HUDEP-2 (cell line): ENCODE measurements around the gene FBLN1.
A peak's percentile ranks its signal among the peaks of the same experiment; 100 is the strongest.
"Not testable (repeated sequence)": the region's sequence is repeated elsewhere in the genome, so short reads cannot be mapped to it uniquely, and the experiment has no call there.

Source experiments
- DNase-seq, 76 experiments: peaks; one replicate each; lab custom pipeline; 2025; ENCODE audit not compliant: unreplicated experiment in 76 of 76; lab: John Stamatoyannopoulos, UW

FBLN1 gene

DNA sequence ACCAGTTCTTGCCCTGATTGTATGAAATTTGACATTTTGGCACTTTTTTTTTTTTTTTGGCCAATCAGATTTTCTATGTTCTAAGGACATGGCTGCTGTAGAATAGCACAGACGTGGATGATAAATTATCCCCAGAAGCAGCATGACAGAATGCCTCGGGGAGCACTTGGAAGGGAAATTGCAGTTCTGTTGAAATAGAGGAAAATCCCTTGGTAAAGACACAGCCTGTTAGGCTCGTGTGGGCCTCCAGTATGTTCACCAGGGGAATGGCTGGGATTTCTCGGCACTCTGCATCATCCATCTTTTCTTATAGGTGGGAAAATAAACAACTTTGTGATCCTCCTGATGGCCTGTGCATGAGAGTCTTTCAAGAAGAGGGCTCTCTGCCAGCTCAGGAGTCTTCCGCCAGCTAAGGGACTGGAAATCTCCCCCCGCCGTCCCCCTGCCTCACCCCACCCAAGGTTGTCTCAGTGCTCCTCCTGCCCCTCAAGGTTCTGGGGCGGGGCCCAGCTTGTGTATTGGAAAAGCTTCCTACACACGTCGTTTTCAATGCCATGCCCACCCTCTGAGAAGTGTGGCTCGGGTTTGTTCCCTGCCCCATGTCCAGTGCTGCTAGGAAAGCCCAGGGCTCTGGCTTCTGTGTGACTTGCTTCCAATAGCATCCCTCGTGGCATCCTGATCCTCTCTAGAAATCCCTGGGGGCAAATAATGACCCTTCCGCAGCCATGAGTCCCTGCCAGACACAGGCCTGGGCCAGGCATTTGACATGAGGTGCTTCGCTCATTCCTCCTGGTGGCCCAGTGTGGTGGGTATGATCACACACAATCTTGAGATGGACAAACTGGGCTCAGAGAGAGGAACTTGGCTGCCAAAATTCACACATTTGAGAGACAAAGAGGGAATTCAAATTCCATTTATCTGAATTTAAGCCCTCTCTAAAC, 98.4 kb downstream of the FBLN1 start:
- DNase-seq = no peak

DNA sequence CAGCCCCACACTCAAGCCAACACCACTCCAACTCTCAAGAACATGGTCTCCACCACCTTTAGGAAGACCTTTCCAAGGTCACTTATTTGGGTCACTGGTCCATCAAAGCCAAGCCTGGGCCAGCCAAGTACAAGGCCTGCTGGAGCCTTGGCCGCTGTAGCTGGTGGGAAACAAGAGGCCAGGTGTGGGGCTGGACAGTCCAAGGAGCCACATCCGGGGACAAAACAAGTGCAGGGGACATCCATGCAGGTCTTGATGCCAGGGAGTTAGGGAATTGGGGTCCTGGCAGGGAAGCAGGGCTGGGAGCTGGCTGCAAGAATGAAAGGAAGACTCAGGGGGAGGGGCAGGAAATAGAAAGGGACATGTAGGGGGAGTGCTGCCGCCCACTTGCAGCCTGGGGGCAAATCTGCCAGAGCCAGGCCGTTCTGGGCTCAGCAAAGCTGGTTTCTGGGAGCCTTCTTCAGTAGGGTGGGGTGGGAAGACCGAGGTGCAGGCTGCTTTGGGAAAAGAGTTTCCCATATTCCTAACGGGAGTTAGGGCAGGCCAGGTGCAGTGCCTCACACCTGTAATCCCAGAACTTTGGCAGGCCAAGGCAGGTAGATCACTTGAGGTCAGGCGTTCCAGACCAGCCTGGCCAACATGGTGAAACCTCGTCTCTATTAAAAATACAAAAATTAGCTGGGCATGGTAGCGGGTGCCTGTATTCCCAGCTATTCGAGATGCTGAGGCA, 99.5 kb downstream of the FBLN1 start:
- no peak for DNase-seq

DNA sequence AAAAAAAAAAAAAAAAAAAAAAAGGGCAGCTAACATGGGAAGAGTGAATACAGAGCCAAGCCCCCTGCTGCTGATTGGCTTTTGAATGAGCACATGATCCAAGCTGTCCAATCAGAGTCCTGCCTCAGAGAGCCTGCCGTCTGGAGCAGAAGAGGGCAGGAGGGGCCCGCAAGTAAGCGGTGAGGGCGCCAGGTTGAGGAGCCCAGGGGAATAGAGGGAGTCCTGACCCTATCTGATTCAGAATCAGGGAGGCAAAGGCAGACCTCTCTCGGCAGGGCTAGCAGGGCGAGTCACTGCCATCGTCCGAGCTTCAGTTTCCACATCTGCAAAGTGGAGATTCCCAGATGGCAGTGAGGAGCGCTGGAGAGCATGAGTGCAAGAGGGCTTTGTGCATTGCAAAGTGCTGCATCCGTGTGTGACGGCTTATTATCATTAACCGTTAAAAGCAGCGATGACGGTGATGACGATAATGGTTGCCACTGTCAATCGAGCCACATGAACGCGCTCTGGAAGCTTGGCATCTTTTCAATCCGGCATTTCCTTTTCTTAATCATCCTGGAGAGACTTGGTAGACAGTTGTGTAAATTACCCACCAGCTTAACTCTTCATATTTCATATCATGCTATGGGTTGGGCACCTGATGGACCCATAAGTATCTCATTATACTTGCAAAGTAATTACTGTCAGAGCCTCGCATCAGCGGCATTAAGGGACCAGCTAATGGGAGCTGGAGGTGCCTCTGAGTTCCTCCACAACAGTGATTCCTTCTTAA, 100.3 kb downstream of the FBLN1 start:
- DNase-seq = peak in 1 of 76 experiments; percentile 5

DNA sequence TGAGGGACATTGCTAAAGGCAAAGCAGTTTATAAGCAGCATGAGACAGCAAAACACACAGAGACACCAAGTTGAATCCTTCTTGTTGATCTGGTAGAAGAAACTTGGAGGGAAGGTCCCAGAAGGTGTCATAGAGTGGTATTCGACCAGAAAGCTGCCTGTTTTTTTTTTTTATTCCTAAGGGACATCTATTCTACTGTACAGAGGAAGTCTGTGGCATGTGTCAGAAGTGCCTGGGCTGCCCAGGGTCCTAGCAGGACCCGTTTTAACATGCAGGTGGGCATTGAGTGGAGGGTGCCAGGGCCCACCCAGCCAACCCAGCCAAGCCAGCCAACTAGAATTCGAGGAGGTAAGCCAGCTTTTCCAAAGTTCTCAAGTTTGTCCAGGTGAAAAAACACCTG, 100.9 kb downstream of the FBLN1 start:
- no peak for DNase-seq

DNA sequence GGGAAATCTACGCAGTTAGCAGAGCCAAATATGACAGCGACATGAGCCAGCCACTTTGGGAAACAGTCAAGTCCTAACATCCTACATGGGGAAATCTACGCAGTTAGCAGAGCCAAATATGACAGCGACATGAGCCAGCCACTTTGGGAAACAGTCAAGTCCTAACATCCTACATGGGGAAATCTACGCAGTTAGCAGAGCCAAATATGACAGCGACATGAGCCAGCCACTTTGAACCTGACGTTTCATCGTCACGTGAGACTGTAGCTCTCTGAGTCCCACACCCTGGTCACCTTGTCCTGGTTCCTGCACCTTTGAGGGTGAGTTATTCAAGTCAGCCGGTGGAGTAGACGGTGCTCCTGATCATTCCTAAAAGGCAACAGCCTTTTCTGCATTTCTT, 105.4 kb downstream of the FBLN1 start:
- not testable (repeated sequence) for DNase-seq

DNA sequence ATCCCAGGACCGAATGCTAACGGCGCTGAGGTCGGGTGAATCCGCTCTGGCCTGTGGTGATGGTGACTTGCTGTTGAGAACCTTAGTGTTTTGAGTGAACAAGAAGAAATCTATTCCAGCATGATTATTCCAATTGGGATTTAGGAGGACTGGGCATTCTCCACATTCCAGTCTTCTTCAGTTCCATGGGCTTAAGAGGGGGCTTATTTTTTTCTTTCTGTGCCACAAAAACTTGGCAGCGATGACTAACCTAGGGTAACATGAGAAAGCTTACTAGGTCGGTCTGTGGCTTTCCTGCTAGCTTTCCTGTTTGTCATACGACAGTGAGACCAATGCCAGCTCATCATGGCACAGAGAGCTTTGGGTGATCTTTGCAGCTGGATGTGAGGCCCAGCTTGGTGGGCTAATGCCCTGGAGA, 106.1 kb downstream of the FBLN1 start:
- DNase-seq = no peak

DNA sequence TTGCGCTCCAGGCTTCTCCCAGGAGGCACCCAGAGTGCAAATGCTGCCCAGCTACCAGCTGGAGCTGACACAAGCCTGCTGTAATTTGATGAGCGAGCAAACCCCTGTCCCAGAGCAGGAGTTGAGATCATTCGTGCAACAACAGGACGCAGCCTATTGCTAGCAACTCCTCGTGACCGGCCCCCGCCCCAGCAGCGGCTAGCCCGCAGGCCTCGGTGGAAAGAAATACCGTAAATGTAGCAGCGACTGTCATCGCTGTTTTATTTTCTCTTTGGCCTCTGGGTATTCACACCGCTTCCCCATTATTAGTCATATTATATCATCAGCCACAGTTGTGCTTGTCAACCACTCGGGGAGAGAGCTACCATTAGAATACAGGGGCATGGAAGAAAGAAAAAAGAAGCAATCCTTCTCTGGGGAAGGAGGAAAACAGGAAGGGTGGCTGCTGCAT, 109.8 kb downstream of the FBLN1 start:
- no peak for DNase-seq

DNA sequence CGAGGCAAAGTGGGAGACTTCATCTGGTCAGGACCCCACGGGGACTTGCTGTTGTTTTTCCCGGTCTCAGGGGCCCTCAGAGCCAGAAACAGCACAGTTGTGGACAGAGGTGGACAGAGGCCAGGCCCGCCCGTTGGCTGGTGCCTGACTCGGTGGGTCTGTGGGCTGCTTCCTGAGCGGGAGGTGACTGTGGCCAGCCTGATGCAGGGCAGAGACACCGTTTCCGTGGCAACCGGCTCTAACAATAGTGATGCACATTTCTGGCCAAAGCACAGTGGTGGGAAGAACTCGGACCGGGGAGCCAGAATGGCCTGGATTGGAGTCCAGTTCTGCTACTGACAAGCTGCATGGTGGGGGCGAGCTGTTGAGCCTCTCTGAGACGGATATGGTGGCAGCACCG, 110.3 kb downstream of the FBLN1 start:
- DNase-seq = no peak

DNA sequence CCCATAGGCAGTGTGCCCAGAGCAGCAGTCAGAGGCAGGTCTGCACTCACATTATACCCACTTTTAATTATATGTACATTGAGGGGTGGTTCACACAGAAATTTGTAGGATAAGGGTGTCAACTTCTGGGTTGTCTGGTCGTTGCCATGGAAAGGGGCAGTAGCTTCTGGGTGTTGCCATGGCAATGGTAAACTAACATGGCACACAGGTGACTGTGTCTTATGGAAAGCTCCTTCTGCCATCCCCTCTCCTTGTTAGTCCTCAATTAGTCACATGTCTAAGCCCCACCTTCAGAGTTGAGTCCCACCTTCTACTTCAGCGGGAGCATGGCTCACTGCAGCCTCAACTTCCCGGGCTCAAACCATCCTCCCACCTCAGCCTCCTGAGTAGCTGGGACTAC, 112.7 kb downstream of the FBLN1 start:
- no peak for DNase-seq

DNA sequence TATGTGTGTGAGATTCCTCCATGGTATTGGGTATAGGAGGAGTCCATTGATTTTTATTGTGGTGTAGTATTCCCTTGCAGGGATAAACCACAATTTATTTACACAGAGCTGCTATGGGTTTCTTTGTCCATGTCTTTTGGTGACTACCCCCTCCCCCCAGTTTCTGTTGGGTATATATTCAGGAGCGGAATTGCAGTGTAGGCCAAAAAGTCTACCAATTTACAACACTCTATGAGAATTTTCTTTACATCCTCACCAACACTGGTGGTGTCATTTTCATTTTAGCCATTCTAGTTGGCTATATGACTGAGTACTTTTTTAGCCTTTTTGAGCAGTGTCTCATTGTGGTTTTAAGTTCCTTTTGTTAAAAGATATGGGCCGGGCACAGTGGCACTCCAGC, 113.7 kb downstream of the FBLN1 start:
- no peak for DNase-seq

DNA sequence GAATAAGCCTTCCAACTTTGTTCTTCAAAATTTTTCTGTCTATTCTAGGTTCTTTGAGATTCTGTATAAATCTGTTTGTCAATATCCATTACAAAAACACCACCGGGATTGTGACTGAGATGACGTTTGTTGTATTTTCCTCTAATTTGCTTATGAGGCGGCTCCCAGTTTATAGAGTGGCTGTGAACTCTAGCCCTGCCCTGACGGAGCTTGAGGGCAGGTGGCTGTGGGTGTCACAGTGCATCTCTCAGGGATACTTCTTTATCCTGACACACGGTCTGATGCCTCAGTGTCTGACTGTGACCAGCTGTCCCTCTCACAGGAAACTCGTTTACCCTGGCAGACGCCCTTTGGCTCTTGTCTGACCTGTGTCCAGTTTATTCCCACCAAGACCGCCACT, 115.3 kb downstream of the FBLN1 start:
- DNase-seq = no peak

DNA sequence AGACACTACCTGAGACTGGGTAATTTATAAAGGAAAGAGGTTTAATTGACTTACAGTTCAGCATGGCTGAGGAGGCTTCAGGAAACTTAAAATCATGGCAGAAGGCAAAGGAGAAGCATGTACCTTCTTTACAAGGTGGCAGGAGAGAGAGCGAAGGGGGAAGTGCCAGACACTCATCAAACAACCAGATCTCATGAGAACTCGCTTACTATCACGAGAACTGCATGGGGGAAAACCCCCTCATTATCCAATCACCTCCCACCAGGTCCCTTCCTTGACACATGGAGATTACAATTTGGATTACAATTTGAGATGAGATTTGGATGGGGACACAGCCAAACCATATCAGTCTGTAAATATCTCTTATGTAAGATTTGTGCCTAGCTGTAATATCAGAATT, 118.0 kb downstream of the FBLN1 start:
- DNase-seq = no peak

DNA sequence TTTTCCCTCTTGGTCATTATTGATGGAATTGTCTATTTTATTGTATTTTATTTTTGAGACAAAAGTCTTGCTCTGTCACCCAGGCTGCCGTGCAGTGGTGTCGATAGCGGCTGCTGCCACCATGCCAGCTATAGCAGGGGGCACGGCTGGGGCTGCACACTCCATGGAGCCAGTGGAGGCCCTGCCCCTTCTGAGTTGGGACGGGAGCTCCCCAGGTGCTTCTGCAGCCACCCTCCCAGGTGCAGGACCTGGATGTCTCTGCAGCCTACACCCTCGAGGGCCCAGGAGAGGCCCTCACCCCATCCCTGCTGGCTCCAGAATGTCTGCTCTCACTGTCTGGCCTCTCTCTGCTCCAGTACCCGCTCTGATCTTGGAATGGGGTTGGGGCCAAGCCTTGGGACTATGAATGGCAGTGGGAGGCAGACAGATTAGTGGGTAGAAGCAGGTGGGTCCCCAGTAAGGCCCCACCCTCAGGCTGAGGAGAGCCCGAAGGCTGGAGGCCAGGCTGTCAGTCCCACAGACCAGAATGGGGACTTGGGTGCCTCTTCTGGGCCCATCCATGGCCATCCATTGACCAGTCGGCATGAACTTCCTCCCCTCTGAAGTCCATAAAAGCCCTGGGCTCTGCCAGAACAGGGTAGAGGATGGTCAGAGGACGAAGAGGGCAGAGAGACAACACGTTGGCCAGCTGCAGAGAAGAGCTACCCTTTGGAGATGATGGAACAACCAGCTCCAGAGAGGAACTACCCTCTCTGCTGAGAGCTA, 119.3 kb downstream of the FBLN1 start:
- no peak for DNase-seq

DNA sequence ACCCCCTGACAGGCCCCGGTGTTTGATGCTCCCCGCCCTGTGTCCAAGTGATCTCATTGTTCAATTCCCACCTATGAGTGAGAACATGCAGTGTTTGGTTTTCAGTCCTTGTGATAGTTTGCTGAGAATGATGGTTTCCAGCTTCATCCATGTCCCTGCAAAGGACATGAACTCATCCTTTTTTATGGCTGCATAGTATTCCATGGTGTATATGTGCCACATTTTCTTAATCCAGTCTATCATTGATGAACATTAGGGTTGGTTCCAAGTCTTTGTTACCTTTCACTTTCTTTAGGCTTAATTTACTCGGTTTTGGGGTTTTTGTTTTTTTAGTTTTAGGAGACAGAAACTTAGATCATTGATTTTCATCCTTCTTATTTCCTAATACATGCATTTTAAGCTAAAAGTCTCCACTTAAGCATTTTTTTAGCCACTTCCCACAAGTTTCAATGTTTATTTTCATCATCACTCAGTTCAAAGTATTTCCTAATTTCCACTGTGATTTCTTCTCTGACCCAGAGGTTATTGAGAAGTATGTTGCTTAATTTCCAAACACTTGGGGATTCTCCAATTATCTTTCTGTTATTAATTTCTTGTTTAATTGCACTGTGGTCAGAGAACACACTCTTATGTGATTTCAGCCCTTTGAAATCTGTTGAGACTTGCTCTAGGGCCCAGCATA, 120.9 kb downstream of the FBLN1 start:
- DNase-seq = not testable (repeated sequence)

DNA sequence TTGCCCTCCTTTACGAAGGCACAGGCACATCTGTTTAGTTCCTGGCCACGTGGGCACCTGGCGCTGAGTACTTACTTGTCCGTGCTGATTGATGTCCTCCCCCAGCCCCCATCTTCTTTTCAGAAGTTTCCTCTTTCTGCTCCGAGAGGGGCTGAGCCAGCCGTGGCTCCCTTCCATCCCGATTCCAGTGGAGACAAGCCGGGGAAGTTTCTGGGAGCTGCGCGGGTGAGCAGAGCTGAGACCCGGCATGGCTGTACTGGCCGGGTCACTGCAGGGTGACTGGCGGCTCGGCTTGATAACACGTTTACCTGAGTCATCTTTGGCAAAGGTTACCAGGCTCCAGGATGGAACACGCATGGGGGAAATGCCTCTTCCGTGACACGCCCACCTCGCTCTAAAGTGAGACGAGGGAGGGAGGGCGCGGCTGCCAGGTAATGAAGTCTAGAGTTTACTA, 123.5 kb downstream of the FBLN1 start:
- DNase-seq = no peak

DNA sequence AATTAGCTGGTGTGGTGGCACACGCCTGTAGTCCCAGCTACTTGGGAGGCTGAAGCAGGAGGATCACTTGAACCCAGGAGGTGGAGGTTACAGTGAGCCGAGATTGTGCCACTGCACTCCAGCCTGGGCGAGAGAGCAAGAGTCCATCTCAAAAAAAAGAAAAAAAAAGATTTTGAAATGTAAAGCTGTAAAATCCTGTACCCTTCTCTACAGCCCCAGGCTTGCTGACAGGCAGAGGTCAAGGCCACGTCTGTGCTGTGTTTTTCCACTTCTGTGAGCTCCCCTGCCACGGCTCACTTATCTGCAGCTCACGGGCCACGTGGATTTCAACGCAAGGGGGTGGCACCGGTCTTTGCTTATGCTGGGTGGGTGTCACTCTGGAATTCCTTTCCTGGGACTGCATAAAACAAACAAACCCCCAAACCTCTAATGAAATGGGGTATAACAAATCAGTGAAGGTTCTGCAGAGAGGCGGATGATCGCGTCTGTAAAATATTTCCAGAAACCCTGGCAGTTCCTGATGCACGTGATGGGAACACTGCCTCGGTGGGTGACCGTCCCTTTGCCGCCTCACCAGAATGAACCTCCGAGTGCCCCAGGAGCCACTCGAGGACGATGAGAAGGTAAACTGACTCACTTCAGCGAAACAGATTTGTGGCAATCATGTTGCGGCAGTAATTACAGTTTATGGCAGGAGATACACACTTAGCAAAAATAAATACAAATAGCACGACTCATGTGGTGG, 125.0 kb downstream of the FBLN1 start:
- no peak for DNase-seq

DNA sequence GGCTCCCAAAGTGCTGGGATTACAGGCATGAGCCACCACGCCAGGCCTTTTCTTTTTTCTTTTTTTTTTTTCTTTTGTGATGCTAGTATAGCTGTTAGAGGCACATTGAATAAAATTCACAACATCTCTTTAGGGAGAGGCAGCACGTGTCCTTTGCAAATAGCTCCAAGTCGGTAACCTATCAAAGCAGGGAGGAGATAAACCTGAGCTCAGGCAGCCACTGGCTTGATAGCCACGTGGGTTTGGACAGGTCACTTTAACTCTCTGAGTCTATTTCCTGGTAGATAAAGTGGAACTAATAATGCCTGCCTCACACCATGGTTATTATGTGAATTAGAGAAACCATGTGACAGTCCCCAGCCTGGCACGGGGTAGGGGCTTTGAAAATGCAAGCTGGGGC, 125.8 kb downstream of the FBLN1 start:
- no peak for DNase-seq

DNA sequence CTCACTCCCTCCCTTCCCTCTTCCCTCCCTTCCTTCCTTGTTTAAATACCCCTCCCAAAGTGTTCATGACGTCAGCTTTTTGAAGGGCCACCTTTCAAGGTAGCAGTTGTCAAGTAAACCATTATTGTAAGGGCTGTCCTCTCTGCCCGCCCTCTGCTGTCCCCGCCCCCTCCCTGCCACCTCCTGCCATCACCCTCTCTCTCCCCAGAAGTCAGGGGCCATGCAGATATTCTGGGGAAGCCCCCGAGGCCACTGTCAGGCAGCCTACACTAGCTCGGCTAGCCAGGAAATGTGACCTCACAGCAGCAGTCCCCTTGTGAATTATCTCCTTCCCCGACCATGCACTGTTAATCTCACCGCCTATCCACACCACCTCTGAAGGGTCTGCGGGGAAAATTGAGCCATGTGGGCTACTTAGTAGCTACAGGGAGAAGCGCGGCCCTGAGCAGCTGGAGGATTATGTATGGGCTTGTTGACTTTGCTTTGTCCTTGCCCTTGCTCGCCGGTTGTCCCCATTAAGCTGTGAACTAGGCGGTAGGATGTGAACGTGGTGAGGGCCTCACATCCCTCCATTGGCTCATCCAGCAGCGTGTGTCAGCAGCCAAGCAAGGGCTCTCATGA, 126.9 kb downstream of the FBLN1 start:
- DNase-seq = no peak

DNA sequence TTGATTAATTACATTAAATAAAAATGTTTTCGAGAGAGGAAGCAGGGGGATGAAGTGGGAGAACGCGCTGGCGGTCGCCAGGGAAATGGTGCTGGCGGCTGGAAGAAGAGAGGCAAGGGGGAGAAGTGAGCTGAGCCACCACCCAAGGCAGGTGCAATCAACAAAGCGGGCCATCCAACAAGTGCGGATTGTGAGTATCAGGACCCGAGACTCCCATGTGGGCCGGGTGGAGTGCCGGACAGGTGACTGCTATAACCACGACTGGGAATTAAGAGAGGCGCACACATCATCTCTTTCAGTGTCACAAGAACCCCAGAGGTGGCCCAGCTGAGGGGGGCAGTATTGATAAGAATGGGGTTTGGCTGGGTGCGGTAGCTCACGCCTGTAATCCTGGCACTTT, 127.8 kb downstream of the FBLN1 start:
- DNase-seq = no peak
